Fibroblast of skin of scalp (primary cell): ENCODE measurements around the gene SUSD4.

ENCODE experiments used
- DNase-seq: peaks from one replicate; pipeline ENCODE4 v3.0.0-alpha.2; 2013

Gene SUSD4

GRCh38 chr1:223208164-223209076 lies 155.6 kb downstream of the SUSD4 start:
- DNase-seq, result peak; percentile 53

GRCh38 chr1:223207293-223208066 lies 156.5 kb downstream of the SUSD4 start:
- peak; percentile 60 for DNase-seq

GRCh38 chr1:223204424-223204823 lies 159.6 kb downstream of the SUSD4 start:
- no peak for DNase-seq

- DNase-seq, result no peak
Observed at GRCh38 chr1:223203694-223204093, 160.3 kb downstream of the SUSD4 start.

- no peak for DNase-seq
Observed at GRCh38 chr1:223203034-223203408, 161.0 kb downstream of the SUSD4 start.

GRCh38 chr1:223202376-223203033 lies 161.5 kb downstream of the SUSD4 start:
- no peak for DNase-seq

GRCh38 chr1:223201967-223202366 lies 162.0 kb downstream of the SUSD4 start:
- no peak for DNase-seq

GRCh38 chr1:223200903-223201302 lies 163.1 kb downstream of the SUSD4 start:
- no peak for DNase-seq

- no peak for DNase-seq
Observed at GRCh38 chr1:223199094-223199647, 164.8 kb downstream of the SUSD4 start.

- no peak for DNase-seq
Observed at GRCh38 chr1:223198628-223198965, 165.4 kb downstream of the SUSD4 start.

- no peak for DNase-seq
Observed at GRCh38 chr1:223197923-223198627, 165.9 kb downstream of the SUSD4 start.

GRCh38 chr1:223189903-223190724 lies 173.9 kb downstream of the SUSD4 start:
- peak; percentile 65 for DNase-seq

- no peak for DNase-seq
Observed at GRCh38 chr1:223189525-223189902, 174.5 kb downstream of the SUSD4 start.

- DNase-seq, result no peak
Observed at GRCh38 chr1:223188618-223189356, 175.2 kb downstream of the SUSD4 start.

- no peak for DNase-seq
Observed at GRCh38 chr1:223186800-223187199, 177.2 kb downstream of the SUSD4 start.

GRCh38 chr1:223183268-223183862 lies 180.6 kb downstream of the SUSD4 start:
- peak; percentile 31 for DNase-seq

GRCh38 chr1:223180731-223181321 lies 183.2 kb downstream of the SUSD4 start:
- peak; percentile 13 for DNase-seq

- no peak for DNase-seq
Observed at GRCh38 chr1:223179786-223180185, 184.2 kb downstream of the SUSD4 start.

GRCh38 chr1:223179280-223179679 lies 184.7 kb downstream of the SUSD4 start:
- DNase-seq, result no peak

GRCh38 chr1:223177681-223178080 lies 186.3 kb downstream of the SUSD4 start:
- no peak for DNase-seq
